DOHH2 (cell line): ENCODE results near the gene SLC25A51.

Experiments used
- CTCF ChIP-seq: fragments of 200-600 bp; sonication (generic); IDR thresholded peaks from one replicate; pipeline ENCODE4 v1.5.1; 2014; ENCODE audit warnings: antibody characterized with exemption, mild to moderate bottlenecking, low read depth, low read length; ENCODE audit not compliant: poor library complexity, severe bottlenecking
- EZH2phosphoT487 ChIP-seq: fragments of 200-600 bp; sonication (generic); IDR thresholded peaks from 2 replicates; pipeline ENCODE4 v1.6.1; 2017; ENCODE audit warnings: borderline replicate concordance, mild to moderate bottlenecking, antibody characterized with exemption, low read length, moderate library complexity, mixed read lengths

DNA sequence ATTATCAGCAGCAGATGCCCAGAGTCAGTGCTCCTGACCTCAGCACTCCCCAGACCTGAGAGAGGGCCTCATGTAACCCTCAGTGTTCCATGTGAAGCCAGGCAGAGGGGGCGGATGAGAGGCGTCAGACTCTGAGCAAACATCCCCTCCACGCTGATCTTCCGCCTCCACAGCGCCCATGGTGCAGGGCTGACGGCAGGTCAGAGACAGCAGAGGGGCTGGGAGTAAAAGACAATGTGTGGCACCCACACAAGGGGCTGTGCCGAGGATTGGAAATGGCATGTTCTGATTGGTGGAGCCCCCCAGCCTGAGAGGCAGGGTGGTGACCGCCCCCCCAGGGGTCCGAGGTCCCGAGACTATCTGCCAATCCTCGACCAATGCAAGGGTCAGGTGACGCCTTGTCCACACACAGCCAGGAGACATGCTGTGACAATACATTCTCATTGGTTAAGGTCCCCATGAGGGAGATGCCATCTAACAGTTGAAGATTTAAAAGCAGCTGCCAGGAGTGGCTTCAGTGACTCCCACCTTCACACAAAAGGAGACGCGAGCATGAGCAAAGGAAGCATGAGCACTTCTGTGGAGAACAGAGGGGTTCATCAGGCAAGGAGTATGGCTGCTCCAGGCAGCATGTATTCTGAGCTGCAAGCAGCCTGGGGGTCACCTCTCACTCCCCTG is 19.3 kb upstream of the SLC25A51 start:
- TF ChIP-seq CTCF (no peak), EZH2phosphoT487 (no peak)
